AG04450 (cell line): ENCODE data around the gene ARSK. TPM values are rescaled to one million over a fixed set of nuclear protein-coding genes. Genes with fewer than 3 reads are reported as not detected.

Experiments used
- CTCF ChIA-PET: fragments of 300-600, 350-600 bp; formaldehyde crosslinking; extraction: SDS; loops from one replicate; lab custom pipeline; 2022; ENCODE audit warnings: antibody characterized with exemption, inconsistent platforms; lab: Charles Lee
- POLR2A ChIA-PET: fragments of 350-600 bp; formaldehyde crosslinking; extraction: SDS; loops from one replicate; lab custom pipeline; 2021; ENCODE audit warnings: antibody characterized with exemption, inconsistent platforms; lab: Yijun Ruan, JAX
- DNase-seq: peaks from one replicate; pipeline ENCODE4 v3.0.0-alpha.2; 2011; ENCODE audit warnings: low read depth, low spot score
- H3K27ac ChIP-seq: one replicate; pipeline ENCODE4 v1.5.1; 2012; ENCODE audit warnings: low read depth, low read length, control low read depth
- H3K27me3 ChIP-seq: one replicate; pipeline ENCODE4 v1.6.0; 2012; ENCODE audit warnings: low read length; ENCODE audit not compliant: control insufficient read depth, insufficient read depth
- H3K4me3 ChIP-seq: 2 replicates; pipeline ENCODE4 v1.5.1; 2011; ENCODE audit warnings: mild to moderate bottlenecking, low read depth, low read length, control low read depth
- H3K9me3 ChIP-seq: 2 replicates; pipeline ENCODE4 v1.5.1; 2012; ENCODE audit warnings: low read length; ENCODE audit not compliant: control insufficient read depth, insufficient read depth
- polyA plus RNA-seq: library from polyadenylated mRNA; depleted of rRNA; stranded (reverse); fragments of >200 nt; gene quantifications from 2 replicates; pipeline ENCODE4 v1.2.3, GENCODE V29; 2011
- TF ChIP-seq, protein P1 (sequence below): IDR thresholded peaks from 2 replicates; pipeline ENCODE4 v1.5.1; 2011; ENCODE audit warnings: low read depth, low read length, control low read depth, inconsistent platforms

ARSK gene
- polyA plus RNA-seq, 1 experiment = 18.3 TPM

GRCh38 chr5:95591490-95591901, 36.6 kb downstream of the ARSK start:
- no peak overlapping the region for H3K27ac ChIP-seq
- peak; percentile 43 for DNase-seq
- CTCF ChIA-PET = no interaction called here
- TF ChIP-seq, protein P1, sequence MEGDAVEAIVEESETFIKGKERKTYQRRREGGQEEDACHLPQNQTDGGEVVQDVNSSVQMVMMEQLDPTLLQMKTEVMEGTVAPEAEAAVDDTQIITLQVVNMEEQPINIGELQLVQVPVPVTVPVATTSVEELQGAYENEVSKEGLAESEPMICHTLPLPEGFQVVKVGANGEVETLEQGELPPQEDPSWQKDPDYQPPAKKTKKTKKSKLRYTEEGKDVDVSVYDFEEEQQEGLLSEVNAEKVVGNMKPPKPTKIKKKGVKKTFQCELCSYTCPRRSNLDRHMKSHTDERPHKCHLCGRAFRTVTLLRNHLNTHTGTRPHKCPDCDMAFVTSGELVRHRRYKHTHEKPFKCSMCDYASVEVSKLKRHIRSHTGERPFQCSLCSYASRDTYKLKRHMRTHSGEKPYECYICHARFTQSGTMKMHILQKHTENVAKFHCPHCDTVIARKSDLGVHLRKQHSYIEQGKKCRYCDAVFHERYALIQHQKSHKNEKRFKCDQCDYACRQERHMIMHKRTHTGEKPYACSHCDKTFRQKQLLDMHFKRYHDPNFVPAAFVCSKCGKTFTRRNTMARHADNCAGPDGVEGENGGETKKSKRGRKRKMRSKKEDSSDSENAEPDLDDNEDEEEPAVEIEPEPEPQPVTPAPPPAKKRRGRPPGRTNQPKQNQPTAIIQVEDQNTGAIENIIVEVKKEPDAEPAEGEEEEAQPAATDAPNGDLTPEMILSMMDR = no peak
- POLR2A ChIA-PET = no interaction called here
- H3K9me3 ChIP-seq = no peaks in the 10 kb centered on the region
- no peaks in the 10 kb centered on the region for H3K27me3 ChIP-seq
- H3K4me3 ChIP-seq = no peak overlapping the region

DNA sequence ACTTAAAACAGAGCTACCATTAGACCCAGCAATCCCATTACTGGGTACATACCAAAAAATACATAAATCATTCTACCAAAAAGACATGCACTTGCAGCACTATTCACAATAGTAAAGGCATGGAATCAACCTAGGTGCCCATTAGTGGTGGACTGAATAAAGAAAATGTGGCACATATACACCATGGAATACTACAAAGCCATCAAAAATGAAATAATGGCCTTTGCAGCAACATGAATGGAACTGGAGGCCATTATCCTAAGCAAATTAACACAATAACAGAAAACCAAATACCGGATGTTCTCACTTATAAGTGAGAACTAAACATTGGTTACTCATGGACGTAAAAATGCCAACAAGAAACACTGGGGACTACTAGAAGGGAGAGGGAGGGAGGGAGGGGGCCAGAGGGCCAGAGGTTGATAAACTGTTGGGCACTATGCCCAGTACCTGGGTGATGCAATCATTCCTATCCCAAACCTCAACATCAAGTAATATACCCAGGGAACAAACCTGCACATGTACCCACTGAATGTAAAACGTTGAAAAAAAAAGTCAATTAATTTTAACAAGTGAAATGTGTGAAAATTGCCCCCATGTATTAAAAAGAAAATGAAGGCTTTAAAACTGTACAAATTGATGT, 40.5 kb downstream of the ARSK start:
- ChIA-PET CTCF (no interaction called here), POLR2A (no interaction called here)
- no peaks in the 10 kb centered on the region for H3K9me3 ChIP-seq
- no peak overlapping the region for H3K27ac ChIP-seq
- no peak overlapping the region for H3K4me3 ChIP-seq
- no peak for DNase-seq
- no peaks in the 10 kb centered on the region for H3K27me3 ChIP-seq
- TF ChIP-seq, protein P1 = no peak

GRCh38 chr5:95599252-95599651, 44.4 kb downstream of the ARSK start:
- H3K27ac ChIP-seq = no peak overlapping the region
- DNase-seq = no peak
- no peak overlapping the region for H3K4me3 ChIP-seq
- H3K9me3 ChIP-seq = no peaks in the 10 kb centered on the region
- ChIA-PET POLR2A (no interaction called here), CTCF (no interaction called here)
- no peaks in the 10 kb centered on the region for H3K27me3 ChIP-seq
- TF ChIP-seq, protein P1 = no peak

DNA sequence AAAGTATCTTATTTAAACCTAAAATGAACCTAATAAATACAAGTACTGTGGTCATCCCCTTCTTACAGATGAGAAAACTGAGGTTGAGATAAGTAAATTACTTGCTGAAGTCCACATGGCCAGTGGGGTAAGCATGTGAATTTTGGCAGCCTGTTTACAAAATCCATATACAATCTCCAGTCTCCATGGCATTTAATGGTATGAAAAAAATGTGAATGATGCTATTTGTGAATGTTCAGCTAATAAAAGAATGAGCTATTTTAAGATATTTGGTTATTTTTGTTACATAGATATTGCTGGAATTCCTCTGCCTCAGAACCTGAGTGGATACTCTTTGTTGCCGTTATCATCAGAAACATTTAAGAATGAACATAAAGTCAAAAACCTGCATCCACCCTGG, 45.7 kb downstream of the ARSK start:
- Histone ChIP-seq H3K27me3 (no peaks in the 10 kb centered on the region), H3K9me3 (no peaks in the 10 kb centered on the region), H3K27ac (no peak overlapping the region), H3K4me3 (no peak overlapping the region)
- ChIA-PET CTCF (no interaction called here), POLR2A (interaction anchor here (0.6 to 1.0 kb wide), 2 partner anchors 37 to 935 kb away, joined by 3 to 4 read pairs; no protein-coding TSS in a partner anchor)
- DNase-seq = peak; percentile 44
- TF ChIP-seq, protein P1 = no peak

- DNase-seq = no peak
- Histone ChIP-seq H3K27ac (no peak overlapping the region), H3K9me3 (no peaks in the 10 kb centered on the region), H3K4me3 (no peak overlapping the region), H3K27me3 (no peaks in the 10 kb centered on the region)
- POLR2A ChIA-PET = no interaction called here
- TF ChIP-seq, protein P1 = no peak
- CTCF ChIA-PET = no interaction called here
Observed at GRCh38 chr5:95605786-95606185, 50.9 kb downstream of the ARSK start.
